K562 (cell line): ENCODE measurements around the gene EIF5. TPM values are rescaled to one million over a fixed set of nuclear protein-coding genes. Genes with fewer than 3 reads are reported as not detected.

Experiments used
- ARNT ChIP-seq, 2 experiments: fragments of 450-650 bp; IDR thresholded peaks; 2 replicates each; pipeline ENCODE4 v1.6.1; 2016; ENCODE audit warnings: mild to moderate bottlenecking in 1 of 2
- BMI1 ChIP-seq: fragments of 150-350 bp; IDR thresholded peaks from 2 replicates; pipeline ENCODE4 v1.6.1; 2014; ENCODE audit warnings: low read length
- BRD9 ChIP-seq: fragments of 450-650 bp; IDR thresholded peaks from 2 replicates; pipeline ENCODE4 v1.6.1; 2018; ENCODE audit warnings: low read depth; ENCODE audit not compliant: partially characterized antibody
- DPF2 ChIP-seq: fragments of 450-650 bp; IDR thresholded peaks from 2 replicates; pipeline ENCODE4 v1.6.1; 2016
- ETS2 ChIP-seq: IDR thresholded peaks from 2 replicates; pipeline ENCODE4 v1.6.1; 2016; ENCODE audit warnings: borderline replicate concordance, missing genetic modification characterization, mild to moderate bottlenecking, moderate library complexity, missing compliant biosample characterization; ENCODE audit not compliant: poor library complexity, severe bottlenecking
- FOXP1 ChIP-seq: sonication (generic); formaldehyde crosslinking; IDR thresholded peaks from 2 replicates; pipeline ENCODE4 v1.8.0; 2022; ENCODE audit warnings: mild to moderate bottlenecking, missing genetic modification reagents
- FUS ChIP-seq: fragments of 200-400 bp; formaldehyde crosslinking; optimal IDR thresholded peaks from 2 replicates; pipeline ENCODE3; 2017; ENCODE audit warnings: low read depth, low read length
- GABPA ChIP-seq: fragments of 200-800 bp; sonication (Bioruptor generic); conservative IDR thresholded peaks from 2 replicates; pipeline ENCODE4 v1.6.1; 2016; ENCODE audit warnings: low read depth, missing genetic modification characterization, missing compliant biosample characterization
- HNRNPL ChIP-seq: fragments of 200-400 bp; formaldehyde crosslinking; IDR thresholded peaks from 2 replicates; pipeline ENCODE4 v1.6.1; 2017; ENCODE audit warnings: low read depth, mild to moderate bottlenecking, low read length
- JUN ChIP-seq, 2 experiments: sonication (generic) in 1 of 2; formaldehyde crosslinking in 1 of 2; IDR thresholded peaks; 2 replicates each; pipeline versions ENCODE4 v1.6.1 to v1.8.0; 2012 to 2022; ENCODE audit warnings: borderline replicate concordance in 2 of 2, mild to moderate bottlenecking in 2 of 2, improper control_type of control experiment in 1 of 2, low read depth in 1 of 2, low read length in 1 of 2, missing genetic modification reagents in 1 of 2
- MEIS2 ChIP-seq: fragments of 450-650 bp; IDR thresholded peaks from 2 replicates; pipeline ENCODE4 v1.6.1; 2014; ENCODE audit warnings: mild to moderate bottlenecking; ENCODE audit not compliant: partially characterized antibody
- RB1 ChIP-seq: fragments of 450-650 bp; IDR thresholded peaks from 2 replicates; pipeline ENCODE4 v1.6.1; 2017; ENCODE audit warnings: low read depth, mild to moderate bottlenecking
- RNF2 ChIP-seq: sonication (generic); IDR thresholded peaks from 2 replicates; pipeline ENCODE4 v1.6.1; 2016
- TAF15 ChIP-seq: fragments of 200-400 bp; formaldehyde crosslinking; IDR thresholded peaks from 2 replicates; pipeline ENCODE4 v1.6.1; 2017; ENCODE audit warnings: mild to moderate bottlenecking, low read depth, low read length, moderate library complexity
- ZNF253 ChIP-seq: fragments of 250-450 bp; sonication (Bioruptor Pico); conservative IDR thresholded peaks from 2 replicates; pipeline ENCODE4 v1.6.1; 2021; ENCODE audit warnings: mild to moderate bottlenecking
- ZNF436 ChIP-seq: fragments of 250-450, 450-650 bp; sonication (Bioruptor Pico); formaldehyde crosslinking; IDR thresholded peaks from 2 replicates; pipeline ENCODE4 v1.7.0; 2020; ENCODE audit warnings: mild to moderate bottlenecking
- ZNF764 ChIP-seq: fragments of 250-450 bp; sonication (Bioruptor Pico); IDR thresholded peaks from 2 replicates; pipeline ENCODE4 v1.4.0; 2020; ENCODE audit warnings: low read depth, mild to moderate bottlenecking, moderate library complexity
- polyA plus RNA-seq, 8 experiments: library from polyadenylated mRNA; depleted of rRNA in 4 of 8; stranded (reverse) in 5 of 8; unstranded in 3 of 8; fragments of >200 nt; fragmentation: Nextera tagmentation in 2 of 8; fragmentation: Illumina TruSeq in 1 of 8; extraction: Ambion mirVana in 2 of 8; extraction: Trizol in 1 of 8; gene quantifications; 2 replicates each; pipeline versions ENCODE4 v1.2.1 to v1.2.3, GENCODE V29; 2011 to 2014; ENCODE audit warnings: inconsistent platforms in 1 of 8, missing spikeins in 1 of 8
- total RNA-seq, 7 experiments: library from RNA; depleted of rRNA in 6 of 7; stranded (reverse); fragments of >200 nt in 6 of 7; fragmentation: Illumina TruSeq in 2 of 7; extraction: Trizol in 2 of 7; gene quantifications; 2 replicates each; pipeline versions ENCODE4 v1.2.1 to v1.2.3, GENCODE V29; 2011 to 2021; ENCODE audit warnings: low replicate concordance in 1 of 7
- TF ChIP-seq, protein P1 (sequence below), 2 experiments: fragments of 450-650 bp in 1 of 2; sonication (generic) in 1 of 2; formaldehyde crosslinking in 1 of 2; IDR thresholded peaks; 2 replicates each; pipeline versions ENCODE4 v1.7.1 to v1.9.0; 2016 to 2022; ENCODE audit warnings: inconsistent platforms in 1 of 2, mild to moderate bottlenecking in 1 of 2, missing genetic modification reagents in 1 of 2
- TF ChIP-seq, protein P2 (sequence below): IDR thresholded peaks from 2 replicates; pipeline ENCODE4 v1.6.1; 2011; ENCODE audit not compliant: insufficient read length; ENCODE audit errors: extremely low read depth

Gene EIF5
- total and polyA plus RNA-seq, 9 of the 15 experiments (the other 6 are each of a cell fraction or from before 2014, with no cell fraction given), result 92.7 to 442 (median 190) TPM

DNA sequence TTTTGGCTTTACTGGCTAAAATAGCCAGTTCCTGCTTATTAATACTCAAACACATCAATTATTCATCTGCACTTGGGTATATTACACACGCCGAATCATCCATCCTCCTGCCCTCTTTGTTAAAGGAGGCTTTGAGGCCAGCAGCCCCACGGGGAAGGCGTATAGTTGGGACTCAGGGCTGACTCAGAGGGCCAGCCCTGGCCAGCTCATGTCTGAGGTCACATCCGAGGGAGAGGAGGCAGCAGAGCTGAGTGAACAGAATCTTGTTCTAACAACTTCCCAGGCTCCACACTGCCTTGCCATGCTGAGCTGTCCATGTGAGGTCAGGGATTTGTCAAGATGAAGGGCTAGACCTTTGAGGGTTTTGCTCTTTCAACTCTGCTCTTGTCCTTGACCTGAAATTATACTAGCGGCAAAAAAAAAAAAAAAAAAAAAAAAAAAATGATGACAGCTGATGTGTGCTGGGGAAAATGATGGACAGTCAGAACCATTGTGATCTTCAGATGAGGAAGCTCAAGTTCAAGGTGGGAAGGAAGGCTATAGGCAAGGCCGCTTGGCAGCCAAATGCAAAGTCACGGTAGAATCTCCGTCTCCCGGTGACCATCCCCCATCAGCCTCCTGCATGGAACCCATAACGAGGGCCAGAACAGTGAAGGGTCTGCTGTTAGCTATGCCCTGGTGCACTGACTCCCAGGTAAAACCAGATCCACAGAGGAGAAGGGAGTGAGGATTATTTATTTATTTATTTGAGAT lies 38.7 kb downstream of the EIF5 start (continued):
- TF ChIP-seq, protein P1, sequence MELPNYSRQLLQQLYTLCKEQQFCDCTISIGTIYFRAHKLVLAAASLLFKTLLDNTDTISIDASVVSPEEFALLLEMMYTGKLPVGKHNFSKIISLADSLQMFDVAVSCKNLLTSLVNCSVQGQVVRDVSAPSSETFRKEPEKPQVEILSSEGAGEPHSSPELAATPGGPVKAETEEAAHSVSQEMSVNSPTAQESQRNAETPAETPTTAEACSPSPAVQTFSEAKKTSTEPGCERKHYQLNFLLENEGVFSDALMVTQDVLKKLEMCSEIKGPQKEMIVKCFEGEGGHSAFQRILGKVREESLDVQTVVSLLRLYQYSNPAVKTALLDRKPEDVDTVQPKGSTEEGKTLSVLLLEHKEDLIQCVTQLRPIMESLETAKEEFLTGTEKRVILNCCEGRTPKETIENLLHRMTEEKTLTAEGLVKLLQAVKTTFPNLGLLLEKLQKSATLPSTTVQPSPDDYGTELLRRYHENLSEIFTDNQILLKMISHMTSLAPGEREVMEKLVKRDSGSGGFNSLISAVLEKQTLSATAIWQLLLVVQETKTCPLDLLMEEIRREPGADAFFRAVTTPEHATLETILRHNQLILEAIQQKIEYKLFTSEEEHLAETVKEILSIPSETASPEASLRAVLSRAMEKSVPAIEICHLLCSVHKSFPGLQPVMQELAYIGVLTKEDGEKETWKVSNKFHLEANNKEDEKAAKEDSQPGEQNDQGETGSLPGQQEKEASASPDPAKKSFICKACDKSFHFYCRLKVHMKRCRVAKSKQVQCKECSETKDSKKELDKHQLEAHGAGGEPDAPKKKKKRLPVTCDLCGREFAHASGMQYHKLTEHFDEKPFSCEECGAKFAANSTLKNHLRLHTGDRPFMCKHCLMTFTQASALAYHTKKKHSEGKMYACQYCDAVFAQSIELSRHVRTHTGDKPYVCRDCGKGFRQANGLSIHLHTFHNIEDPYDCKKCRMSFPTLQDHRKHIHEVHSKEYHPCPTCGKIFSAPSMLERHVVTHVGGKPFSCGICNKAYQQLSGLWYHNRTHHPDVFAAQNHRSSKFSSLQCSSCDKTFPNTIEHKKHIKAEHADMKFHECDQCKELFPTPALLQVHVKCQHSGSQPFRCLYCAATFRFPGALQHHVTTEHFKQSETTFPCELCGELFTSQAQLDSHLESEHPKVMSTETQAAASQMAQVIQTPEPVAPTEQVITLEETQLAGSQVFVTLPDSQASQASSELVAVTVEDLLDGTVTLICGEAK (IDR thresholded peaks at IDR 0.05), result no peak
- TF ChIP-seq, protein P1 (CRISPR knock-in tag; IDR thresholded peaks at IDR 0.05), result no peak
- TF ChIP-seq ARNT (IDR thresholded peaks at IDR 0.05), result no peak
- TF ChIP-seq RNF2, result no peak
- no peak for TF ChIP-seq ETS2 (tag)
- no peak for TF ChIP-seq HNRNPL
- TF ChIP-seq JUN (IDR thresholded peaks at IDR 0.05; ENCODE audit: borderline replicate concordance, low read depth, low read length), result peak; percentile 76; the same call in 1 of the 2 replicates
- TF ChIP-seq JUN (CRISPR knock-in tag; IDR thresholded peaks at IDR 0.05; ENCODE audit: borderline replicate concordance), result no peak
- TF ChIP-seq ZNF764, result no peak
- TF ChIP-seq GABPA (tag), result peak; percentile 41; the same call in 1 of the 2 replicates
- no peak for TF ChIP-seq BRD9
- TF ChIP-seq FUS, result no peak
- TF ChIP-seq ZNF436, result no peak
- TF ChIP-seq FOXP1 (CRISPR knock-in tag), result no peak
- no peak for TF ChIP-seq TAF15
- no peak for TF ChIP-seq BMI1
- TF ChIP-seq MEIS2, result peak; percentile 3
- no peak for TF ChIP-seq RB1
- TF ChIP-seq DPF2, result peak; percentile 55; the same call in 1 of the 2 replicates
- TF ChIP-seq, protein P2, sequence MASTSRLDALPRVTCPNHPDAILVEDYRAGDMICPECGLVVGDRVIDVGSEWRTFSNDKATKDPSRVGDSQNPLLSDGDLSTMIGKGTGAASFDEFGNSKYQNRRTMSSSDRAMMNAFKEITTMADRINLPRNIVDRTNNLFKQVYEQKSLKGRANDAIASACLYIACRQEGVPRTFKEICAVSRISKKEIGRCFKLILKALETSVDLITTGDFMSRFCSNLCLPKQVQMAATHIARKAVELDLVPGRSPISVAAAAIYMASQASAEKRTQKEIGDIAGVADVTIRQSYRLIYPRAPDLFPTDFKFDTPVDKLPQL, result no peak
- no peak for TF ChIP-seq ZNF253 (CRISPR knock-in tag)
